ENCODE data around the gene HNRNPR. TPM values are rescaled to one million over a fixed set of nuclear protein-coding genes. Genes with fewer than 3 reads are reported as not detected.

HNRNPR gene
- total RNA-seq, 1 donor from 2014 or later = 64.3 TPM

GRCh38 chr1:23286401-23286800 is 57.7 kb downstream of the HNRNPR start:
- H3K4me1 ChIP-seq = peaks cover 22% of the 10 kb centered on the region
- no peak overlapping the region for H3K27ac ChIP-seq
- peaks cover 0 to 24% of the 10 kb centered on the region in 2 donors for H3K36me3 ChIP-seq
- no peak for DNase-seq (ENCODE audit: extremely low spot score in 2 of 2)
- no peaks in the 10 kb centered on the region for H3K9me3 ChIP-seq
- no peaks in the 10 kb centered on the region for H3K27me3 ChIP-seq
- no peak overlapping the region for H3K4me3 ChIP-seq
- intact Hi-C loops (cut with DNase I) = no loop called here
- no peak for TF ChIP-seq POLR2AphosphoS5 (IDR thresholded peaks at IDR 0.05; ENCODE audit: insufficient read depth in 1 of 2, low read depth in 1 of 2)
- TF ChIP-seq POLR2A (IDR thresholded peaks at IDR 0.05) = no peak
- TF ChIP-seq CTCF (IDR thresholded peaks at IDR 0.05) = no peak

DNA sequence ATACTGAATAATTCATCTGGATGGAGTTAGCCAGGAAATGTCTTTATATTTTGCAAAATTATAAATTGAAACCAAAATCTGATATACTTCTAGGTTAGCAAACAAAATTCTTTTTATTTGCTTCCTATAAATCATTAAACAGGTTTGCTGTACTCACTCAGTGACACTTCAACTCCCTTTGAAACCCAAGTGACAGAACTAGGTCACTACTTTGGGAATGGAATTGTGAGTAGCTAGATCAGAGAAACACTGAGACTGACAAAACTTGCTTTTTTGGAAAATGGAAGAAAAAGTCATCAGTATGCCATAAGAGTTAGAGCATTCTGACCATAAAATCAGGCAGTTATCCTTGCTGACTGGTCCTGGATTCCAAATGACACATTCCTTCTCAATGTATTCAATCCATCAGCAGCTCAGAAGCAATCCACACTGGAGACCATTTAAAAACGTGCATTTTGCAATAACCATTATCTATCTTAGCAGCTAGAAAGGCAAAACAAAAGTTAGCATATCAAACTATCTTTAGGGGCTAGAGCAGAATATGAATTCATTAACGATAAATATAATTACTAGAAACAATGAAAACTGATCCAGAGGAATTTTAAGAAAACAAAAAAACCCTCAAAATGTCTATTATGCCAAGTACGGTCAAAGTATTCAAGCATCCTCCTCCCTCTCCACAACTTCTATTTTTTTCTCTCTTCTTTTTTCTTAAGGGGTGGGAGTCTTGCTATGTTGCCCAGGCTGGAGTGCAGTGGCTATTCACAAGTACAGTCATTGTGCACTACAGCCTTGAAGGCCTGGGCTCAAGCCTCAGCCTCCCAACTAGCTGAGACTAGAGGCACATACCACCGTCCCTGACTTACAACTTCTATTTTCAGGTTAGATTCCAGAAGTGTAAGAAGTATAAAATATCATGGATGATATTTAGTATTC is 60.1 kb downstream of the HNRNPR start:
- no peak for TF ChIP-seq POLR2A (IDR thresholded peaks at IDR 0.05)
- TF ChIP-seq CTCF (IDR thresholded peaks at IDR 0.05) = no peak
- Histone ChIP-seq H3K4me1 (peaks cover 22% of the 10 kb centered on the region), H3K27ac (peak overlapping the region; percentile 37), H3K4me3 (no peak overlapping the region), H3K9me3 (no peaks in the 10 kb centered on the region), H3K36me3 (peaks cover 0 to 24% of the 10 kb centered on the region in 2 donors), H3K27me3 (no peaks in the 10 kb centered on the region)
- DNase-seq (ENCODE audit: extremely low spot score in 2 of 2) = no peak
- intact Hi-C loops (cut with DNase I) = no loop called here

DNA sequence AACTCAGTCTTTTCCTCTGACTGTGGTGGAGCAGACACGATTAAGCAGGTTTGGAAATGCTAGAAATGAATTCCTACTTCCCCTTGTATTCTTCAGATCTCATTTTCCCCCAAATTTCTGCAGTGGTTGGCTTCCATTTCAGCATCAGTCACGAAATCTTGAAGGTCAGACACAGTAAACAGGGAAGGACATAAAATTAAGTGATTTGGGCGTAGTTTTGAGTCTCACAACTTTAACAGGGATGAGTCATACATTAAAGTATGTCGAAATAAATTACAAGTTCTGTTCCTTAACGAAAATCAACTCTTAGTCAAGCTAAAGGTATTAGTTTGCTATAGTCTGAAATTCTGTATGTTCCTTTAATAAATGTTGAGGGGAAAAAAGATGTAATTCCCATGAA is 61.1 kb downstream of the HNRNPR start:
- TF ChIP-seq POLR2AphosphoS5 (IDR thresholded peaks at IDR 0.05; ENCODE audit: insufficient read depth in 1 of 2, low read depth in 1 of 2) = peak; percentile 21 to 63
- no peak for TF ChIP-seq CTCF (IDR thresholded peaks at IDR 0.05)
- peak overlapping the region; percentile 37 for H3K27ac ChIP-seq
- no peak for DNase-seq (ENCODE audit: extremely low spot score in 2 of 2)
- H3K4me1 ChIP-seq = peaks cover 22% of the 10 kb centered on the region
- intact Hi-C loops (cut with DNase I) = no loop called here
- no peaks in the 10 kb centered on the region for H3K27me3 ChIP-seq
- H3K9me3 ChIP-seq = no peaks in the 10 kb centered on the region
- H3K36me3 ChIP-seq = peaks cover 0 to 15% of the 10 kb centered on the region in 2 donors
- H3K4me3 ChIP-seq = no peak overlapping the region

GRCh38 chr1:23278717-23279116 is 65.4 kb downstream of the HNRNPR start:
- TF ChIP-seq CTCF (IDR thresholded peaks at IDR 0.05) (no peak), POLR2AphosphoS5 (IDR thresholded peaks at IDR 0.05; ENCODE audit: insufficient read depth in 1 of 2, low read depth in 1 of 2) (no peak), POLR2A (IDR thresholded peaks at IDR 0.05) (no peak)
- H3K27me3 ChIP-seq = no peaks in the 10 kb centered on the region
- peaks cover 14% of the 10 kb centered on the region for H3K4me1 ChIP-seq
- no peaks in the 10 kb centered on the region for H3K9me3 ChIP-seq
- H3K4me3 ChIP-seq = no peak overlapping the region
- H3K27ac ChIP-seq = no peak overlapping the region
- H3K36me3 ChIP-seq = no peaks in the 10 kb centered on the region
- intact Hi-C loops (cut with DNase I) = no loop called here
- no peak for DNase-seq (ENCODE audit: extremely low spot score in 2 of 2)

- H3K27ac ChIP-seq = no peak overlapping the region
- DNase-seq (ENCODE audit: extremely low spot score in 2 of 2) = no peak
- no peaks in the 10 kb centered on the region for H3K36me3 ChIP-seq
- H3K9me3 ChIP-seq = no peaks in the 10 kb centered on the region
- no peaks in the 10 kb centered on the region for H3K4me1 ChIP-seq
- TF ChIP-seq CTCF (IDR thresholded peaks at IDR 0.05) (no peak), POLR2AphosphoS5 (IDR thresholded peaks at IDR 0.05; ENCODE audit: insufficient read depth in 1 of 2, low read depth in 1 of 2) (no peak), POLR2A (IDR thresholded peaks at IDR 0.05) (no peak)
- intact Hi-C loops (cut with DNase I) = no loop called here
- H3K4me3 ChIP-seq = no peak overlapping the region
- no peaks in the 10 kb centered on the region for H3K27me3 ChIP-seq
Observed at GRCh38 chr1:23276531-23276930, 67.6 kb downstream of the HNRNPR start.
